CD4-positive, alpha-beta T cell (primary cell): ENCODE results near the gene WNT9A. TPM values are rescaled to one million over a fixed set of nuclear protein-coding genes. Genes with fewer than 3 reads are reported as not detected.

Experiments
- ATAC-seq: fragments of 200-7000 bp; cut with Tn5 transposase; one replicate; pipeline ENCODE4 v1.10.0; 2022; ENCODE audit warnings: mild to moderate bottlenecking; ENCODE audit not compliant: poor library complexity
- CTCF ChIA-PET: fragments of 350-600 bp; sonication (Branson Sonifier 250); formaldehyde crosslinking; loops from one replicate; lab custom pipeline; 2021; ENCODE audit warnings: antibody characterized with exemption, inconsistent platforms; lab: Charles Lee
- POLR2A ChIA-PET: fragments of 350-600 bp; sonication (Branson Sonifier 250); formaldehyde crosslinking; loops from one replicate; lab custom pipeline; 2021; ENCODE audit warnings: antibody characterized with exemption, inconsistent platforms; lab: Charles Lee
- DNase-seq, 14 experiments: peaks; one replicate each; pipeline ENCODE4 v3.0.0-alpha.2; 2013 to 2020; ENCODE audit warnings: mixed read lengths in 2 of 14
- H3K27ac ChIP-seq, 2 donors: one replicate each; pipeline versions ENCODE4 v1.5.1 to v1.7.0; 2013; ENCODE audit warnings: low read length in 2 of 2, low read depth in 1 of 2, mild to moderate bottlenecking in 1 of 2
- H3K27me3 ChIP-seq, 2 experiments: 1 replicate in 1 of 2; 2 replicates in 1 of 2; pipeline versions ENCODE4 v1.6.1 to v1.7.0; 2013; ENCODE audit warnings: low read length in 2 of 2, control low read depth in 1 of 2, mild to moderate bottlenecking in 1 of 2, moderate library complexity in 1 of 2; ENCODE audit not compliant: insufficient read depth in 2 of 2, control insufficient read depth in 1 of 2
- H3K36me3 ChIP-seq: one replicate; pipeline ENCODE4 v1.6.1; 2013; ENCODE audit warnings: low read length, control low read depth; ENCODE audit not compliant: insufficient read depth
- H3K4me1 ChIP-seq: one replicate; pipeline ENCODE4 v1.6.1; 2013; ENCODE audit warnings: low read length, control low read depth; ENCODE audit not compliant: insufficient read depth
- H3K4me3 ChIP-seq: one replicate; pipeline ENCODE4 v1.5.1; 2013; ENCODE audit warnings: mild to moderate bottlenecking, low read length, moderate library complexity
- H3K9me3 ChIP-seq, 2 experiments: 1 replicate in 1 of 2; 2 replicates in 1 of 2; pipeline versions ENCODE4 v1.6.1 to v1.7.0; 2013; ENCODE audit warnings: low read length in 2 of 2, mild to moderate bottlenecking in 2 of 2, control low read depth in 1 of 2, moderate library complexity in 1 of 2; ENCODE audit not compliant: control insufficient read depth in 1 of 2, insufficient read depth in 1 of 2
- H3K27ac Mint-ChIP-seq: one replicate; pipeline ENCODE4 v1.8.0; 2020; ENCODE audit warnings: mixed read lengths
- H3K27me3 Mint-ChIP-seq: one replicate; pipeline ENCODE4 v1.8.0; 2021; ENCODE audit warnings: mixed read lengths
- H3K36me3 Mint-ChIP-seq: one replicate; pipeline ENCODE4 v1.8.0; 2021; ENCODE audit warnings: low read depth, mixed read lengths
- H3K4me1 Mint-ChIP-seq: one replicate; pipeline ENCODE4 v1.8.0; 2021; ENCODE audit warnings: low read depth, mixed read lengths
- H3K4me3 Mint-ChIP-seq: one replicate; pipeline ENCODE4 v1.8.0; 2020; ENCODE audit warnings: mild to moderate bottlenecking, mixed read lengths
- H3K9me3 Mint-ChIP-seq: one replicate; pipeline ENCODE4 v1.8.0; 2020; ENCODE audit warnings: mixed read lengths
- CTCF ChIP-seq: fragments of 200-600 bp; IDR thresholded peaks from one replicate; pipeline ENCODE4 v1.8.0; 2022; ENCODE audit warnings: antibody characterized with exemption, mild to moderate bottlenecking
- intact Hi-C, 2 experiments: fragments of 100-400 bp; cut with DNase I in 1 of 2; cut with micrococcal nuclease in 1 of 2; formaldehyde crosslinking; loops; one replicate each; pipeline versions ENCODE4 v1.15.1 to v1.9.0; 2023 to 2025; cut with DNase I, micrococcal nuclease
- total RNA-seq, 174 experiments: library from RNA in 2 of 174; stranded (reverse) in 2 of 174; gene quantifications; one replicate each; pipeline ENCODE4 v1.2.3 and lab custom pipeline; 2021 to 2026

WNT9A gene
- total RNA-seq, 2 experiments from 2014 or later = not detected

GRCh38 chr1:227892489-227893299, 55.0 kb downstream of the WNT9A start:
- no peak overlapping the region for H3K27ac ChIP-seq
- H3K9me3 ChIP-seq = no peaks in the 10 kb centered on the region
- ATAC-seq (no peak), DNase-seq (peak in 3 of 14 experiments; percentile 0 to 30 (median 4))
- Mint-ChIP-seq H3K36me3 (no peaks in the 10 kb centered on the region), H3K4me3 (no peak overlapping the region), H3K9me3 (no peaks in the 10 kb centered on the region), H3K27me3 (no peaks in the 10 kb centered on the region), H3K27ac (no peak overlapping the region), H3K4me1 (peaks cover 10% of the 10 kb centered on the region)
- no peaks in the 10 kb centered on the region for H3K36me3 ChIP-seq
- CTCF ChIA-PET = no interaction called here
- intact Hi-C loops = no loop called here
- no peak for TF ChIP-seq CTCF
- POLR2A ChIA-PET = no interaction called here
- H3K27me3 ChIP-seq = no peaks in the 10 kb centered on the region
- no peak overlapping the region for H3K4me3 ChIP-seq
- H3K4me1 ChIP-seq = peaks cover 20% of the 10 kb centered on the region

GRCh38 chr1:227891955-227892488, 55.7 kb downstream of the WNT9A start:
- Mint-ChIP-seq H3K4me3 (no peak overlapping the region), H3K27me3 (no peaks in the 10 kb centered on the region), H3K9me3 (no peaks in the 10 kb centered on the region), H3K36me3 (no peaks in the 10 kb centered on the region), H3K4me1 (peaks cover 11% of the 10 kb centered on the region), H3K27ac (no peak overlapping the region)
- H3K9me3 ChIP-seq = no peaks in the 10 kb centered on the region
- DNase-seq (peak in 1 of 14 experiments; percentile 0), ATAC-seq (no peak)
- ChIA-PET POLR2A (no interaction called here), CTCF (no interaction called here)
- no peaks in the 10 kb centered on the region for H3K27me3 ChIP-seq
- no peak for TF ChIP-seq CTCF
- intact Hi-C loops = no loop called here
- H3K27ac ChIP-seq = no peak overlapping the region
- H3K4me3 ChIP-seq = no peak overlapping the region
- no peaks in the 10 kb centered on the region for H3K36me3 ChIP-seq
- H3K4me1 ChIP-seq = peaks cover 26% of the 10 kb centered on the region

GRCh38 chr1:227891223-227891954, 56.3 kb downstream of the WNT9A start:
- TF ChIP-seq CTCF = no peak
- no peak for ATAC-seq
- Histone ChIP-seq H3K4me1 (peaks cover 33% of the 10 kb centered on the region), H3K9me3 (no peaks in the 10 kb centered on the region), H3K27me3 (no peaks in the 10 kb centered on the region), H3K36me3 (no peaks in the 10 kb centered on the region), H3K4me3 (no peak overlapping the region), H3K27ac (no peak overlapping the region)
- Mint-ChIP-seq H3K27ac (no peak overlapping the region), H3K9me3 (no peaks in the 10 kb centered on the region), H3K4me1 (peaks cover 15% of the 10 kb centered on the region), H3K27me3 (no peaks in the 10 kb centered on the region), H3K4me3 (no peak overlapping the region), H3K36me3 (no peaks in the 10 kb centered on the region)
- intact Hi-C loops = no loop called here
- peak in 3 of 14 experiments; percentile 0 to 22 (median 12) for DNase-seq
- POLR2A ChIA-PET = no interaction called here
- CTCF ChIA-PET = no interaction called here
